Heart left ventricle (tissue), 13 donors: ENCODE data around the gene DIP2B.

Source experiments
- POLR2A ChIP-seq, 2 donors: fragments of 450-650 bp; IDR thresholded peaks; one replicate each; pipeline ENCODE4 v1.6.1; 2017; ENCODE audit warnings: antibody characterized with exemption in 2 of 2, mild to moderate bottlenecking in 2 of 2, moderate library complexity in 2 of 2
- TF ChIP-seq, protein P1 (sequence below), 12 donors: fragments of 200-600 bp; sonication (generic) in 4 of 12; IDR thresholded peaks; one replicate each; pipeline versions ENCODE4 v1.5.0 to v1.8.0; 2018 to 2022; ENCODE audit warnings: antibody characterized with exemption in 12 of 12, mild to moderate bottlenecking in 5 of 12
- donor health status: ischemic (EF 13 %, LVEDD 7.1; RV severe dilation, severe dysfunction).
- donor health status: DM: no; HTN: yes; CAD: no.
- donor health status: DM: no; HTN: no; CAD: no.
- donor health status: ischemic (EF 25% LVEDD 6.9; RV normal size, moderate dysfunction).
- donor health status: ischemic (EF 25% LVEDD 5.7; RV mildly dilated, moderate dysfunction).
- donor health status: ischemic (EF 35%, LVEDD 5.7; RV mildly dilated, moderate dysfunction).
- donor health status: nonischemic (EF 11% LVEDD 7.7; RV severe dilation, severe dysfunction).
- donor health status: DM: yes; HTN: yes; CAD: no.
- donor health status: PGD.
- donor health status: ischemic (EF 29% LVEDD 5.4; RV normal size, mild dysfunction).
- donor health status: nonischemic (EF 23%, LVEDD 6.1; RV moderate dilation, normal function).

- TF ChIP-seq, protein P1, sequence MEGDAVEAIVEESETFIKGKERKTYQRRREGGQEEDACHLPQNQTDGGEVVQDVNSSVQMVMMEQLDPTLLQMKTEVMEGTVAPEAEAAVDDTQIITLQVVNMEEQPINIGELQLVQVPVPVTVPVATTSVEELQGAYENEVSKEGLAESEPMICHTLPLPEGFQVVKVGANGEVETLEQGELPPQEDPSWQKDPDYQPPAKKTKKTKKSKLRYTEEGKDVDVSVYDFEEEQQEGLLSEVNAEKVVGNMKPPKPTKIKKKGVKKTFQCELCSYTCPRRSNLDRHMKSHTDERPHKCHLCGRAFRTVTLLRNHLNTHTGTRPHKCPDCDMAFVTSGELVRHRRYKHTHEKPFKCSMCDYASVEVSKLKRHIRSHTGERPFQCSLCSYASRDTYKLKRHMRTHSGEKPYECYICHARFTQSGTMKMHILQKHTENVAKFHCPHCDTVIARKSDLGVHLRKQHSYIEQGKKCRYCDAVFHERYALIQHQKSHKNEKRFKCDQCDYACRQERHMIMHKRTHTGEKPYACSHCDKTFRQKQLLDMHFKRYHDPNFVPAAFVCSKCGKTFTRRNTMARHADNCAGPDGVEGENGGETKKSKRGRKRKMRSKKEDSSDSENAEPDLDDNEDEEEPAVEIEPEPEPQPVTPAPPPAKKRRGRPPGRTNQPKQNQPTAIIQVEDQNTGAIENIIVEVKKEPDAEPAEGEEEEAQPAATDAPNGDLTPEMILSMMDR (IDR thresholded peaks at IDR 0.05) = no peak
- TF ChIP-seq POLR2A (IDR thresholded peaks at IDR 0.05) = no peak
Measured at GRCh38 chr12:50581226-50582184, 76.7 kb downstream of the DIP2B start.
